Peyer's patch (tissue), 4 donors: Measurements from ENCODE around the gene ACSF2. TPM values are rescaled to one million over a fixed set of nuclear protein-coding genes. Genes with fewer than 3 reads are reported as not detected.

Source experiments
- DNase-seq, 3 donors: peaks; one replicate each; pipeline ENCODE4 v3.0.0-alpha.2; 2017 to 2019
- H3K27ac ChIP-seq, 4 donors: fragments of 200-600 bp; sonication (generic); one replicate each; pipeline ENCODE4 v1.5.1; 2016 to 2019
- H3K27me3 ChIP-seq, 2 donors: fragments of 200-600 bp; sonication (generic); one replicate each; pipeline ENCODE4 v1.5.1; 2019
- H3K36me3 ChIP-seq, 3 donors: fragments of 200-600 bp; sonication (generic); one replicate each; pipeline ENCODE4 v1.5.1; 2016 to 2019
- H3K4me1 ChIP-seq, 4 donors: fragments of 200-600 bp; sonication (generic); one replicate each; pipeline ENCODE4 v1.5.1; 2016 to 2019
- H3K4me3 ChIP-seq, 4 donors: fragments of 200-600 bp; sonication (generic); 1 replicate in 3 of 4; 2 replicates in 1 of 4; pipeline ENCODE4 v1.5.1; 2016 to 2019; ENCODE audit warnings: mild to moderate bottlenecking in 1 of 4
- H3K9me3 ChIP-seq, 4 donors: fragments of 200-600 bp; sonication (generic); one replicate each; pipeline ENCODE4 v1.5.1; 2016 to 2019; ENCODE audit warnings: mild to moderate bottlenecking in 1 of 4
- CTCF ChIP-seq, 6 experiments: fragments of 450-650 bp in 4 of 6; fragments of 200-600 bp in 2 of 6; sonication (generic) in 1 of 6; IDR thresholded peaks; one replicate each; pipeline ENCODE4 v1.5.1; 2017 to 2019; ENCODE audit warnings: antibody characterized with exemption in 6 of 6, mild to moderate bottlenecking in 3 of 6, moderate library complexity in 1 of 6
- POLR2A ChIP-seq, 2 donors: fragments of 450-650 bp; IDR thresholded peaks; one replicate each; pipeline ENCODE4 v1.5.1; 2017; ENCODE audit warnings: antibody characterized with exemption in 2 of 2, mild to moderate bottlenecking in 2 of 2, moderate library complexity in 2 of 2
- total RNA-seq, 4 donors: library from RNA; depleted of rRNA; stranded (reverse); fragments of >200 nt; gene quantifications; one replicate each; pipeline ENCODE4 v1.1.0, GENCODE V29; 2016

Gene ACSF2
- total RNA-seq, 4 donors from 2014 or later: 143 to 278 (median 189) TPM

- no peak overlapping the region for H3K27ac ChIP-seq
- H3K4me1 ChIP-seq: peaks cover 4 to 33% (median 8%) of the 10 kb centered on the region in 4 donors
- no peaks in the 10 kb centered on the region for H3K9me3 ChIP-seq
- TF ChIP-seq POLR2A (IDR thresholded peaks at IDR 0.05) (no peak), CTCF (IDR thresholded peaks at IDR 0.05) (no peak)
- H3K27me3 ChIP-seq: peaks cover 0 to 4% of the 10 kb centered on the region in 2 donors
- H3K36me3 ChIP-seq: peaks cover 0 to 24% (median 0%) of the 10 kb centered on the region in 3 donors
- no peak overlapping the region for H3K4me3 ChIP-seq
- DNase-seq: no peak
Observed at GRCh38 chr17:50465635-50466034, 39.6 kb downstream of the ACSF2 start.

- peak in 2 of 3 donors; percentile 74 to 77 for DNase-seq
- peak overlapping the region in 3 of 4 donors; percentile 36 to 79 (median 54) for H3K27ac ChIP-seq
- TF ChIP-seq CTCF (IDR thresholded peaks at IDR 0.05) (no peak), POLR2A (IDR thresholded peaks at IDR 0.05) (no peak)
- peaks cover 0 to 26% (median 0%) of the 10 kb centered on the region in 3 donors for H3K36me3 ChIP-seq
- no peaks in the 10 kb centered on the region for H3K9me3 ChIP-seq
- H3K27me3 ChIP-seq: peaks cover 0 to 4% of the 10 kb centered on the region in 2 donors
- H3K4me1 ChIP-seq: peaks cover 4 to 33% (median 8%) of the 10 kb centered on the region in 4 donors
- H3K4me3 ChIP-seq: no peak overlapping the region
Observed at GRCh38 chr17:50466371-50467113, 40.5 kb downstream of the ACSF2 start.

- Histone ChIP-seq H3K9me3 (no peaks in the 10 kb centered on the region), H3K4me1 (peaks cover 4 to 33% (median 8%) of the 10 kb centered on the region in 4 donors), H3K27ac (peak overlapping the region in 2 of 4 donors; percentile 54 to 79), H3K27me3 (peaks cover 0 to 4% of the 10 kb centered on the region in 2 donors), H3K4me3 (no peak overlapping the region), H3K36me3 (peaks cover 0 to 25% (median 0%) of the 10 kb centered on the region in 3 donors)
- DNase-seq: peak in 1 of 3 donors; percentile 68
- TF ChIP-seq CTCF (IDR thresholded peaks at IDR 0.05): no peak
- TF ChIP-seq POLR2A (IDR thresholded peaks at IDR 0.05): no peak
Observed at GRCh38 chr17:50467114-50467854, 41.3 kb downstream of the ACSF2 start.

GRCh38 chr17:50467855-50468303 lies 41.9 kb downstream of the ACSF2 start:
- no peak for DNase-seq
- Histone ChIP-seq H3K36me3 (peaks cover 0 to 25% (median 0%) of the 10 kb centered on the region in 3 donors), H3K27ac (no peak overlapping the region), H3K9me3 (no peaks in the 10 kb centered on the region), H3K27me3 (peaks cover 0 to 4% of the 10 kb centered on the region in 2 donors), H3K4me3 (no peak overlapping the region), H3K4me1 (peaks cover 4 to 33% (median 8%) of the 10 kb centered on the region in 4 donors)
- TF ChIP-seq CTCF (IDR thresholded peaks at IDR 0.05) (no peak), POLR2A (IDR thresholded peaks at IDR 0.05) (no peak)

GRCh38 chr17:50468304-50469207 lies 42.5 kb downstream of the ACSF2 start, which contains the start of gene CHAD:
Gene CHAD, minus strand, starts transcription at chr17:50468880. Its CDS starts 67 bp downstream, at chr17:50468813.
- H3K9me3 ChIP-seq: no peaks in the 10 kb centered on the region
- H3K27me3 ChIP-seq: peaks cover 0 to 4% of the 10 kb centered on the region in 2 donors
- peaks cover 4 to 33% (median 8%) of the 10 kb centered on the region in 4 donors for H3K4me1 ChIP-seq
- H3K27ac ChIP-seq: no peak within 1 kb of the TSS
- no peak for DNase-seq
- TF ChIP-seq CTCF (IDR thresholded peaks at IDR 0.05): no peak
- TF ChIP-seq POLR2A (IDR thresholded peaks at IDR 0.05): no peak
- H3K4me3 ChIP-seq: peak within 1 kb of the TSS; percentile 18 to 39 (median 26)
- H3K36me3 ChIP-seq: peaks cover 0 to 27% (median 0%) of the 10 kb centered on the region in 3 donors
